Liver (tissue), 9 donors: ENCODE data around the gene VEGFC. TPM values are rescaled to one million over a fixed set of nuclear protein-coding genes. Genes with fewer than 3 reads are reported as not detected.
A peak's percentile ranks its signal among the peaks of the same experiment; 100 is the strongest.

Experiments
- DNase-seq: peaks from one replicate; pipeline ENCODE4 v3.0.0-alpha.2; 2017; ENCODE audit warnings: low spot score
- H3K27ac ChIP-seq, 2 donors: one replicate each; pipeline ENCODE4 v1.7.0; 2013; ENCODE audit warnings: inconsistent platforms in 2 of 2, low read length in 2 of 2, control low read depth in 1 of 2, low read depth in 1 of 2, mild to moderate bottlenecking in 1 of 2
- H3K27me3 ChIP-seq, 4 donors: one replicate each; pipeline versions ENCODE4 v1.6.1 to v1.7.0; 2013; ENCODE audit warnings: low read length in 3 of 4, inconsistent platforms in 1 of 4, mild to moderate bottlenecking in 1 of 4, moderate library complexity in 1 of 4; ENCODE audit not compliant: control insufficient read depth in 4 of 4, insufficient read depth in 4 of 4
- H3K36me3 ChIP-seq, 4 donors: one replicate each; pipeline versions ENCODE4 v1.6.1 to v1.7.0; 2013; ENCODE audit warnings: low read length in 3 of 4, mild to moderate bottlenecking in 3 of 4, low read depth in 1 of 4, moderate library complexity in 1 of 4; ENCODE audit not compliant: control insufficient read depth in 4 of 4, insufficient read depth in 3 of 4
- H3K4me1 ChIP-seq, 4 donors: one replicate each; pipeline versions ENCODE4 v1.6.1 to v1.7.0; 2013; ENCODE audit warnings: low read length in 3 of 4, mild to moderate bottlenecking in 3 of 4, moderate library complexity in 1 of 4; ENCODE audit not compliant: control insufficient read depth in 4 of 4, insufficient read depth in 4 of 4
- H3K4me3 ChIP-seq, 3 donors: one replicate each; pipeline versions ENCODE4 v1.6.1 to v1.7.0; 2013; ENCODE audit warnings: low read length in 3 of 3, control low read depth in 1 of 3, low read depth in 1 of 3, mild to moderate bottlenecking in 1 of 3
- H3K9ac ChIP-seq, 2 donors: one replicate each; pipeline ENCODE4 v1.7.0; 2013; ENCODE audit warnings: low read length in 2 of 2, mild to moderate bottlenecking in 2 of 2, moderate library complexity in 2 of 2, control low read depth in 1 of 2, low read depth in 1 of 2
- H3K9me3 ChIP-seq, 4 donors: one replicate each; pipeline versions ENCODE4 v1.6.1 to v1.7.0; 2013; ENCODE audit warnings: low read length in 3 of 4; ENCODE audit not compliant: control insufficient read depth in 4 of 4
- EGR1 ChIP-seq, 2 donors: IDR thresholded peaks; 2 replicates each; pipeline ENCODE4 v1.6.1; 2016 to 2018; ENCODE audit warnings: antibody characterized with exemption in 2 of 2, low read depth in 2 of 2
- GABPA ChIP-seq, 2 donors: IDR thresholded peaks in 1 of 2; conservative IDR thresholded peaks in 1 of 2; 2 replicates each; pipeline ENCODE4 v1.6.1; 2016; ENCODE audit warnings: antibody characterized with exemption in 2 of 2, mild to moderate bottlenecking in 1 of 2, moderate library complexity in 1 of 2
- RAD21 ChIP-seq, 2 donors: IDR thresholded peaks; 2 replicates each; pipeline ENCODE4 v1.6.1; 2016; ENCODE audit warnings: antibody characterized with exemption in 2 of 2, mild to moderate bottlenecking in 2 of 2
- REST ChIP-seq: IDR thresholded peaks from 2 replicates; pipeline ENCODE4 v1.6.1; 2016; ENCODE audit warnings: antibody characterized with exemption, mild to moderate bottlenecking
- RXRA ChIP-seq, 2 donors: IDR thresholded peaks; 2 replicates each; pipeline ENCODE4 v1.6.1; 2017 to 2018; ENCODE audit warnings: antibody characterized with exemption in 2 of 2, mild to moderate bottlenecking in 1 of 2
- SP1 ChIP-seq: IDR thresholded peaks from 2 replicates; pipeline ENCODE4 v1.6.1; 2018; ENCODE audit warnings: antibody characterized with exemption, mild to moderate bottlenecking
- TAF1 ChIP-seq: conservative IDR thresholded peaks from 2 replicates; pipeline ENCODE4 v1.6.1; 2016; ENCODE audit warnings: antibody characterized with exemption, mild to moderate bottlenecking
- YY1 ChIP-seq: IDR thresholded peaks from 2 replicates; pipeline ENCODE4 v1.6.1; 2016; ENCODE audit warnings: antibody characterized with exemption, mild to moderate bottlenecking
- WGBS: extraction: QIAGEN DNeasy Blood & Tissue Kit; methylation state at CpG from one replicate; pipeline ENCODE4 v1.1.7; 2013; 5-methylcytosine and 5-hydroxymethylcytosine counted together
- polyA plus RNA-seq, 2 donors: library from polyadenylated mRNA; stranded (reverse) in 1 of 2; unstranded in 1 of 2; fragments of 200-250 nt in 1 of 2; fragments of >200 nt in 1 of 2; fragmentation: Nextera tagmentation in 1 of 2; extraction: Ambion mirVana in 1 of 2; gene quantifications; one replicate each; pipeline versions ENCODE4 v1.2.1 to v1.2.3, GENCODE V29; 2013 to 2015
- total RNA-seq, 2 donors: library from RNA; depleted of rRNA; stranded (reverse); fragments of >200 nt; gene quantifications; one replicate each; pipeline ENCODE4 v1.2.3, GENCODE V29; 2014
- donor health status: healthy.
- donor health status: healthy.
- donor health status: healthy.
- donor health status: healthy.
- donor health status: healthy.

Gene VEGFC
- total and polyA plus RNA-seq, 4 donors, result 0.32 to 1.8 (median 0.95) TPM

GRCh38 chr4:176664964-176665363 lies 127.8 kb downstream of the VEGFC start:
- Histone ChIP-seq H3K4me3 (no peak overlapping the region), H3K4me1 (no peaks in the 10 kb centered on the region), H3K27me3 (no peaks in the 10 kb centered on the region), H3K36me3 (no peaks in the 10 kb centered on the region), H3K9me3 (no peaks in the 10 kb centered on the region), H3K27ac (no peak overlapping the region), H3K9ac (no peak overlapping the region)
- no peak for TF ChIP-seq SP1
- TF ChIP-seq REST, result no peak
- no peak for DNase-seq
- 70% methylated on average over 4 of the region's 4 CpGs for WGBS

GRCh38 chr4:176660561-176660960 lies 132.2 kb downstream of the VEGFC start:
- no peak overlapping the region for H3K27ac ChIP-seq
- H3K9ac ChIP-seq, result no peak overlapping the region
- H3K36me3 ChIP-seq, result no peaks in the 10 kb centered on the region
- DNase-seq, result no peak
- H3K27me3 ChIP-seq, result no peaks in the 10 kb centered on the region
- H3K4me1 ChIP-seq, result no peaks in the 10 kb centered on the region
- H3K9me3 ChIP-seq, result peaks cover 0 to 1% (median 0%) of the 10 kb centered on the region in 4 donors
- WGBS, result 66% methylated on average over 5 of the region's 5 CpGs
- no peak overlapping the region for H3K4me3 ChIP-seq
- TF ChIP-seq TAF1, result no peak
- no peak for TF ChIP-seq RXRA (IDR thresholded peaks at IDR 0.05)
- TF ChIP-seq YY1, result no peak
- TF ChIP-seq GABPA (IDR thresholded peaks at IDR 0.05 in 1 of 2, conservative IDR thresholded peaks at IDR 0.05 in 1 of 2), result no peak
- TF ChIP-seq RAD21 (IDR thresholded peaks at IDR 0.05), result no peak

GRCh38 chr4:176656108-176656507 lies 136.6 kb downstream of the VEGFC start:
- H3K27ac ChIP-seq, result no peak overlapping the region
- no peak overlapping the region for H3K4me3 ChIP-seq
- peaks cover 0 to 1% (median 0%) of the 10 kb centered on the region in 4 donors for H3K9me3 ChIP-seq
- no peak overlapping the region for H3K9ac ChIP-seq
- DNase-seq, result no peak
- TF ChIP-seq REST, result no peak
- TF ChIP-seq RXRA (IDR thresholded peaks at IDR 0.05), result no peak
- TF ChIP-seq RAD21 (IDR thresholded peaks at IDR 0.05), result peak in 1 of 2 donors; percentile 34
- no peak for TF ChIP-seq EGR1 (IDR thresholded peaks at IDR 0.05; ENCODE audit: low read depth in 2 of 2)
- TF ChIP-seq YY1, result no peak
- H3K36me3 ChIP-seq, result no peaks in the 10 kb centered on the region
- no peaks in the 10 kb centered on the region for H3K27me3 ChIP-seq
- WGBS, result 91% methylated on average over 3 of the region's 3 CpGs
- no peaks in the 10 kb centered on the region for H3K4me1 ChIP-seq
